HAP-1 (cell line): ENCODE results near the gene ACOT12.

ENCODE experiments used
- DNase-seq, 2 experiments: peaks; one replicate each; pipeline ENCODE4 v3.0.0-alpha.2; 2016 to 2020; ENCODE audit warnings: low spot score in 2 of 2
- H3K27me3 ChIP-seq: fragments of 250-450 bp; sonication (Bioruptor Pico); 2 replicates; pipeline ENCODE4 v1.5.1; 2020; ENCODE audit warnings: low read depth, mild to moderate bottlenecking, moderate library complexity
- H3K36me3 ChIP-seq: fragments of 250-450 bp; sonication (Bioruptor Pico); replicated peaks from 2 replicates; pipeline ENCODE4 v1.5.1; 2020; ENCODE audit warnings: mild to moderate bottlenecking
- H3K4me1 ChIP-seq: fragments of 250-450 bp; sonication (Bioruptor Pico); 2 replicates; pipeline ENCODE4 v1.5.1; 2020; ENCODE audit warnings: mild to moderate bottlenecking
- H3K4me3 ChIP-seq: fragments of 250-450 bp; sonication (Bioruptor Pico); 2 replicates; pipeline ENCODE4 v1.5.1; 2020; ENCODE audit warnings: mild to moderate bottlenecking, moderate library complexity
- H3K9me3 ChIP-seq: fragments of 250-450 bp; sonication (Bioruptor Pico); 2 replicates; pipeline ENCODE4 v1.5.1; 2020; ENCODE audit warnings: mild to moderate bottlenecking, moderate library complexity
- in situ Hi-C: fragments of 300-500 bp; cut with MboI; formaldehyde crosslinking; loops from 3 replicates; pipeline ENCODE4 v1.14.3; 2020; ENCODE audit warnings: low sequenced_read_pairs, inconsistent platforms, mixed read lengths

The ACOT12 gene

DNA sequence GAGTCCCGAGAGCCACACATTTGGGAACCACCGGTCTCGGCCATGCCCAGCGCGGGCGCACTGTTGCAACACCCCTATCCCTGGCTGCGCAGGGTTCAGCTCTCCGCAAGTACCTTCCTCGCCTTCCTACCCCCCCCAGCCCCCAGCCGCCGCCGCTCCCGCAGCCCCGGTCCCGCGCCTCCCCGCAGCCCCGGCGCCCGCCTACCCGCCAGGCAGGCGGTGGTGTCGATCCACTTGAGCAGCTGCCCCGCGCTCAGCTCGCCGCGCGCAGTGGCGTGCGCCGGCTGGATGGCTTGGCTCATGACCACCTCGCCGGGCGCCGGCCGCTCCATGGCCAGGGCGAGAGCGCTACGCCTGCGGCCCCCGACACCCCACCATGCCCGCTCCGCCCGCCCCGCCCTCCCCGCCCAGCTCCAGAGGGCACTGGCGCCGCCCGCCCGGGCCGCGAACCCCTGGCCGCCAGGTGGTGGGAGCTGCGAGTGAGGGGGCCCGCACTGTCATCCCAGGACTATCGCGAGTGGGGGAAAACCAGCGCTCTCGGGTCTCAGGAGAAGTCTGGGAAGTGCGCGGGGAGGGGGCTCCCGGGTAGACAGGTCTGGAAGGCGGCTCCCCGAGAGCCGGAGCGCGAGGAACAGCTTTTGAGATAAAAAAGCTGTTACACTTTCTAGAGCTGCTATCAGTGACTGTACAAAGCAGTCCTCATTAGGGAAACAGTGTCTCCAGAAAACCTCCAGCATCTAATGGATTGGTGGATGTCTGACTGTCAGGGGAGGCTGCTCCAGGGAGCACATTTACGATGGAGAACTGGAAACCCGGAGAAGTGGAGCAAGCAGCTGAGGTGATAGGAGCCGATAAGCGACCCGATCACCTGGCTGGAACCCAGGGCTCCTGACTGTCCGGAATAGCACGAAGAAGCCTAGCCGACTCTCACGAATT, at the start of gene ACOT12:
ACOT12 (minus strand) TSS at position 352 of the 936 bp plus-strand sequence; CDS start at position 332, 20 bp downstream.
- no peaks in the 10 kb centered on the region for H3K36me3 ChIP-seq
- DNase-seq: peak in 1 of 2 experiments; percentile 25
- H3K4me1 ChIP-seq: no peaks in the 10 kb centered on the region
- no peaks in the 10 kb centered on the region for H3K9me3 ChIP-seq
- no peaks in the 10 kb centered on the region for H3K27me3 ChIP-seq
- H3K4me3 ChIP-seq: peak within 1 kb of the TSS; percentile 19
- in situ Hi-C loops: no loop called here

DNA sequence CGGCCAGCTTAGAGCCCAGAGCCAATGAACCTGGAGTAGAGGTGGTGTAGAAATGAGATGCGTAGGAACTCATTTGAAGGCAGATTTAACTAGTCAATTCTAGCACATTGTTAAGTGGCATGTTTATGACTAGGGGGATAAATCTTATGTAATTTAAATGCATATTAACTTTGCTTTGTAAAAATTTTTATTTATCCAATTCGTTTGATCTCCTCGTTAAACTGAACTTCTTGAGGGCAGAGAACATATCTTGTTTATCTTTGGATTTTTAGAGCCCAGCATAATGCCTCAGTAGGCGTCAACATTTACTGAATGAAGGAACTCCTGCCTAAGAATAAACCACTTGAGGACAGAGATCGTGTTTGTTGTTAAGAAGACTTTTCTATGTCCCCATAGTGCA, 41.1 kb upstream of the ACOT12 start:
- in situ Hi-C loops: no loop called here
- Histone ChIP-seq H3K9me3 (no peaks in the 10 kb centered on the region), H3K27me3 (no peaks in the 10 kb centered on the region), H3K4me1 (peaks cover 15% of the 10 kb centered on the region), H3K4me3 (no peak overlapping the region), H3K36me3 (no peaks in the 10 kb centered on the region)
- peak in 1 of 2 experiments; percentile 73 for DNase-seq

DNA sequence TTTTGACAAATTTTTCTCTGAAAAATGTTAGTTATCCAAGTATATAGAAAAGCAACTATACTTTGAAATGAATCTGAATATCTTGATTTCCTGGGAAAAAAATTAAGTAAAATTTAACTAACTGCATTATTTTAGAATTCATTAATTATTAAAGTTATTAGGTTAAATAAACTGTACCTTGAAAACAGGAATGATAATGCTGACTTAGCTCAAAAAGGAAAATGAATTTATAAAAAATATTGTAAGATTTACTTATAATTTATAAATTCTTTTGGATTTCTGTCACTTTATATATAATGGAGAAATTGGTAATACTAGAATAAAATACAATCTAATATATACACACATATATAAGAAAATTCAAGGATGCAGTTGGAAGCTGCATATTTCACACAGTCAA, 36.1 kb upstream of the ACOT12 start:
- no peaks in the 10 kb centered on the region for H3K27me3 ChIP-seq
- no peak overlapping the region for H3K4me3 ChIP-seq
- no peaks in the 10 kb centered on the region for H3K9me3 ChIP-seq
- H3K36me3 ChIP-seq: no peaks in the 10 kb centered on the region
- in situ Hi-C loops: no loop called here
- H3K4me1 ChIP-seq: peaks cover 17% of the 10 kb centered on the region
- DNase-seq: no peak

DNA sequence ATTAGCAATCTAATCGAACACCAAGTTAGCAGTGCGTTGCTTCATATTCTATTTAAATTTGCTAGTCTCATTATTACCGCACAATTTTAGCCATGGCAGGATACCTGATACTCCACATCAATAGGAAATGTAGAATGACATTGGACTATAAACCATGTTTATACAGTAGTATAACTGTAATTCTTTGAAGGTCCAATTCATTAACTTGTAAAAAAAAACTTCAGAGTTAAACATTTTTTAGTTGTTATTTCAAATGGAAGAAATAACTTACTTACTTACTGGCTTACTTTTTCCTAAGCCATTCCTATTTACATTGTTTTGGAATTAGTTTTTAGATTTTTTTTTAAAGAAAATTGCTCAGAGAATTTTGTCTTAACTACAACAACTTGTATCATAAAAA, 35.4 kb upstream of the ACOT12 start:
- peaks cover 13% of the 10 kb centered on the region for H3K4me1 ChIP-seq
- in situ Hi-C loops: no loop called here
- DNase-seq: no peak
- H3K36me3 ChIP-seq: no peaks in the 10 kb centered on the region
- H3K9me3 ChIP-seq: no peaks in the 10 kb centered on the region
- no peak overlapping the region for H3K4me3 ChIP-seq
- no peaks in the 10 kb centered on the region for H3K27me3 ChIP-seq

DNA sequence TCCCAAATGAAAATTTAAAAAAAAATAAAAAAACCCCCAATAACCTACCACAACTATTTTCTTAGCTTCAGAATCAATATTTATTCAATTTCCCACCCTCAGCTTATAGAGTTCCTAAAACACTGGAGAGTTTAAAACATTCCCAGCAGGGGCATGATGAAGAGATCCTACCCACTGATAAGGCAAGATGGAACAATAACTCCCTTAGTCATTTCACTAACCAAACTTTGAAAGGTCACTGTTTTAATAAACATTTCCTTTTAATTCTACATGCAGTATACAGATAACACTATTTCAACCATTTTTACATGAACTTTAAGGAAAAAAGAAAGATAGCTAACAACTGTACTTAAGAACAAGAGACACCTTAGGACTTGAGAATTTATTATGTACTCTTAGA, 34.9 kb upstream of the ACOT12 start:
- in situ Hi-C loops: no loop called here
- Histone ChIP-seq H3K9me3 (no peaks in the 10 kb centered on the region), H3K27me3 (no peaks in the 10 kb centered on the region), H3K4me1 (peaks cover 13% of the 10 kb centered on the region), H3K4me3 (no peak overlapping the region), H3K36me3 (no peaks in the 10 kb centered on the region)
- DNase-seq: no peak

DNA sequence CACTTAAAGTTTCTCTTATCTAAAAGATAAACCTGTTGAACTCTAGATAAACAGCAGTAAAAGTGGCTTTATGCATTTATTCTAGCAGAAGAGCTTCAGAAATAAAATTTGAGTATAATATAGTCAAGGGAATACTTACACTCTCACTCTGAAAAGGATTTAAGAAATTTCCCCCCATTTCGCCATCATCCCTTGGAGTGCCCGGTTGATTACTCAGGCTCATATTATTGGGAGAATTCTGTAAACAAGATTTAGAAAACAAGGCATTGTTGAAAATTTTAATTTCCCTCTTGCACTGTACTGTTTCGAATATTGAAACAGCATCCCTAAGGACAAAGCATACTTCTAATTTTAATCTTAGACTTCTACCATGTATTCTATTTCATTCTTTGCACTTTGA, 34.5 kb upstream of the ACOT12 start:
- no peak for DNase-seq
- Histone ChIP-seq H3K27me3 (no peaks in the 10 kb centered on the region), H3K36me3 (no peaks in the 10 kb centered on the region), H3K4me1 (peaks cover 9% of the 10 kb centered on the region), H3K4me3 (no peak overlapping the region), H3K9me3 (no peaks in the 10 kb centered on the region)
- in situ Hi-C loops: no loop called here

DNA sequence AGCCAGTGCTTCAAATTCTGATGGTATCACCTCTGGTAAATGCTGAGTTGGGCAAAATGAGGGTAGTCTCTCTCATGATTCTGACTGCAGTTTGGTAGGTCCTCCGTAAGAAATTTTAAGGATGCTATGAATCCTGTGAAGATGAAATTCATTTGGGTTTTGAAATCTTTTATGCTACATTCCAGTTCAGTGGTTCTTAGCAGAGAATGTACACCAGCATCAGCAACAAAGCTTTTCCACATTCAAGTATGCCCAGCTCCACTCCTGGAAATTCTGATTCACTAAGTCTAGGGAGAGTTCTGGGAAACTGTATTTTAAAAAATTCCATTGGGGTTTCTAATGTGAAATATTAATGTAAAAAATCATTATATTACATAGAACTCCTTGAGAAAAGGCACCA, 33.6 kb upstream of the ACOT12 start:
- no peaks in the 10 kb centered on the region for H3K9me3 ChIP-seq
- no peak for DNase-seq
- H3K4me3 ChIP-seq: no peak overlapping the region
- no peaks in the 10 kb centered on the region for H3K27me3 ChIP-seq
- H3K4me1 ChIP-seq: peaks cover 8% of the 10 kb centered on the region
- in situ Hi-C loops: no loop called here
- H3K36me3 ChIP-seq: no peaks in the 10 kb centered on the region

DNA sequence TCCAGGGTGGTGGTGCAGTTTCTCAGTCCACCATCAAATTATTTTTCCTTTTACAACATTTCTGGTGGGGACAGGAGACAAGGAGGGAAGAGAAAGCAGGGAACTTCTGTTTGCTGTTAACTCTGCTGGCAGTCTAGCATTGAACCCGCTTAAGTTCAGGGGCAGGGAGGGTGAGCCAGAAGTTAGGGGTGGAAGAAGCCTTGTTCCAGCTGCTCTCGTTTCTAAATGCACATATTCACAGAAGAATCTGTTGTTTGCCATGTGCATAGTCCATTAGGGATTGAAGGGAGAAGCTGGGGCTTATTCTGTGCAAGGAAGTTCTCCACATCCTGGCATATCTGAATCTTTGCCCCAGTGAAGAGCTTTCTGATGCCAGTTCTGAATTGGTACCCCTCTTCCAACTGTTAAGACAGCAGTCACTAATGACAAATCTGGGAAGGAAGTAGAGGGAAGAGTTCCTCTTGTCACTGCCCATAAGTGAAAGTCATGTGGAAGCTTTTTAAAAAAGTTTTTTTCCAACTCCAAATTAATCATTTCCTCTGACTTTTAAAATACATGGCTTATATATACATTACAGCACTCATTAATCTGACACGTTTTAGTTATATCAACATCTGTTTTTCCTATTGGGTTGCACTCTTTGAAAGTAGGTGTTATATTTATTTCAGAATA, 32.6 kb upstream of the ACOT12 start:
- no peaks in the 10 kb centered on the region for H3K9me3 ChIP-seq
- in situ Hi-C loops: no loop called here
- no peaks in the 10 kb centered on the region for H3K36me3 ChIP-seq
- no peak overlapping the region for H3K4me3 ChIP-seq
- H3K27me3 ChIP-seq: no peaks in the 10 kb centered on the region
- DNase-seq: no peak
- H3K4me1 ChIP-seq: peaks cover 8% of the 10 kb centered on the region

DNA sequence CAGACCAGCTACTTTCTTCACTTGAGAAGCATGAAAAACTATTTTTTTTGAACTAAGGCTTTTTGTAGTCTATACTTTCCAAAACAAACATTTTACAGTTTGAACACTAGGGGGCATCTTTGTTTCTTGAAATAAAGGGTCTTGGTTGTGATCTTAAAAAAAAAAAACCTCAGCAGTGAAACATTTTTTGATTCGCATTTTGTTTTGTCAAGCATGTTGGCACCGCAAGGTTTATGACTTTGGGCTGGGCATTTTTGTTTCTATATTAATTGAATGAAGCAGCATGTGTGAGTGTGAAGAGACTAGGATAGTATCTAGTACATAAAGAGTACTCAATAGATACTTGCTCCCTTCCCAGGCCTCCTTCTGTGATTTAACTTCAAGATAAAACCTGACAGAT, 31.6 kb upstream of the ACOT12 start:
- Histone ChIP-seq H3K4me1 (peaks cover 8% of the 10 kb centered on the region), H3K4me3 (no peak overlapping the region), H3K27me3 (no peaks in the 10 kb centered on the region), H3K36me3 (no peaks in the 10 kb centered on the region), H3K9me3 (no peaks in the 10 kb centered on the region)
- peak in 1 of 2 experiments; percentile 55 for DNase-seq
- in situ Hi-C loops: no loop called here

DNA sequence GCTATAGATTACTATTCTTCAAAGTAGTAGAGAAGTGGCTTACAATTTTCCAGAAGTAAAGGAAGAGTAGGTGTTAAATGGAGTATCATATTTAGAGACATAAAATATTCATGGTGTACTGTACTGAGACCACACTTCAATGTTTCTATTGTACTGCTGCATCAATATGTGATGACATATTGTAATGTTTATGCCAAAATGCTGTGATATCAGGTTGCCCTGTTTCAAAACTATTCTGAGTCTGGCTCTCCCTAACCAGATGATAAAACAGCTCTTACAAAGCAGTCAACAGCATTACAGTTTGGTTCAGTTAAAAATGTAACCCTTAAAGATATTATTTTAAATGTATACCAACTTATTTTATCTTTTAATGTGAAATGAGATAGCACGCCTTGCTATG, 30.8 kb upstream of the ACOT12 start:
- Histone ChIP-seq H3K36me3 (no peaks in the 10 kb centered on the region), H3K4me3 (no peak overlapping the region), H3K9me3 (no peaks in the 10 kb centered on the region), H3K27me3 (no peaks in the 10 kb centered on the region), H3K4me1 (peaks cover 13% of the 10 kb centered on the region)
- in situ Hi-C loops: no loop called here
- no peak for DNase-seq

DNA sequence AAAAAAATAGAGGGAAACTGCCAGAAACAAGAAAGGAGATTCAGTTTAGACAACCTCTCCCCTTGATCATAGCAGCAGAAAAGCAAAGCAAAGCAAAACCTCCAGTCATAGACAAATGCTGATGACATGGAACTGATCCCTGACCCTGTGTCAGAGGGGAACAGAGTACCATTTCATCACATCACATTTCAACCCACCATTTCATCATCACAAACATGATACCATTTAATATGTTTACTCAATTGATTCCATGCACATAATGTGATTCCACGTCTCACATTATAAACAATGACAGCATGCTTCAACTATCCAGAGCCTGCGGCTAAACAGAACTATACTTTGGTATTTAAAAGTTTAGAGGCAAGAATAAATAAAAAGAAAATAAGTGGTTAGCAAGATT, 28.7 kb upstream of the ACOT12 start:
- in situ Hi-C loops: no loop called here
- no peak for DNase-seq
- Histone ChIP-seq H3K9me3 (no peaks in the 10 kb centered on the region), H3K4me3 (no peak overlapping the region), H3K36me3 (no peaks in the 10 kb centered on the region), H3K27me3 (no peaks in the 10 kb centered on the region), H3K4me1 (peaks cover 9% of the 10 kb centered on the region)

DNA sequence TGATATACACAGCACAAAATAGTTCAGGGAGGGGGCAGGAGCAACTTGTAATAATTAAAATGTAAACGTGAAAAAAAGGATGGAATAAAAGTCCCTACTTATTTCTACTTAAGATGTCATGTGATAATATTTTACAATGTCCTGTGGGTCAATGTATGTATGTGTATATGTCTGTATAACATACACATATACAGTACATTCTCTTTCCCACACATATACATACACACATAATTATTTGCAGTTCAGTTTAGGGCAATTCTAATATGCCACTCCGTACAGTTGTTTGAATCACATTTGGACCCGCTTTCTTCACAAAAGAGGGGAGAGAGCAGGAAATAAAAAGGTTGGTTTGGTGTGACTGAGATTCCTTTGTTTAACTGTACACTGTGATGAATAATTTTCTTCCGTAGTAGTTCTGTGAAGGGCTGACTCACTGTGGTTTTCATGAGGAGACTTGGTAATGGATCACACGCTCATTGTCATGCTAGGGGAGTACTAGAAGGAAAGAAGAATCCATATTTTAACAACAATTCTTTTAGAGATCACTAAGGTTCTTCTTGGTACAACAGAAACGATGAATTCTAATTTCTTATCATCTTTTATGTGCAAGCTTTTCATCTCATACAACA, 26.2 kb upstream of the ACOT12 start:
- DNase-seq: peak; percentile 18 to 70
- H3K36me3 ChIP-seq: no peaks in the 10 kb centered on the region
- no peaks in the 10 kb centered on the region for H3K9me3 ChIP-seq
- in situ Hi-C loops: no loop called here
- H3K27me3 ChIP-seq: no peaks in the 10 kb centered on the region
- H3K4me3 ChIP-seq: no peak overlapping the region
- peaks cover 5% of the 10 kb centered on the region for H3K4me1 ChIP-seq

DNA sequence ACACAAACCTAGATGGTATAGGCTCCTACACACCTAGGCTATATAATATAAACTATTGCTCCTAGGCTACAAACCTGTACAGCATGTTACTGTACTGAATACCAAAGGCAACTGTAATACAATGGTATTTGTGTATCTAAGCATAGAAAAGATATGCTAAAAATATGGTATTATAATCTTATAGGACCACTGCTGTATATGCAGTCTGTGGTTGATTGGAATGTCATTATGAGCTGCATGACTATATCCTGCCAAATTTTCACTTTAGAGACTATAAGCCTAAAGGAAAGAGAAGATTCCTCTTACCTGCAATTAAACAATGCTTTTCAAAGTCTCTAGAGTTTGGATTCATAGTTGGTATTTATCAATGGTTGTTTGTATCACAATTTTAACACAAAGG, 24.7 kb upstream of the ACOT12 start:
- no peak for DNase-seq
- H3K27me3 ChIP-seq: no peaks in the 10 kb centered on the region
- peaks cover 5% of the 10 kb centered on the region for H3K4me1 ChIP-seq
- in situ Hi-C loops: no loop called here
- no peaks in the 10 kb centered on the region for H3K36me3 ChIP-seq
- no peak overlapping the region for H3K4me3 ChIP-seq
- H3K9me3 ChIP-seq: no peaks in the 10 kb centered on the region

DNA sequence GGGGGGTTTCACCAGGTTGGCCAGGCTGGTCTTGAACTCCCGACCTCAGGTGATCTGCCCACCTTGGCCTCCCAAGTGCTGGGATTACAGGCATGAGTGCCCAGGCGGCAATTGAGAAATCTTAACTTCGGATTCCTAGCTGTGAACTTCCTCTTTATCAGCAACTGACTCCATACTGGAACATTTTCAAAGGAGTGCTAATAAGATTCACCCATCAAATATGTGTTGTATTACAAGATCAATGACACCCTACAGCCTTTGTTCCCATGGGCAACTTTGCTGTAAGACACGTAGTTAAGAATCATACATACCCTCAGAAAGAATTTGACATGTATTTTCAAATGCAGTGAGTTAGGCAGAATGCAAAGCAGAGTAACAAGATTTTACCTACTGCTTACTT, 23.1 kb upstream of the ACOT12 start:
- H3K36me3 ChIP-seq: no peaks in the 10 kb centered on the region
- no peak overlapping the region for H3K4me3 ChIP-seq
- DNase-seq: no peak
- peaks cover 5% of the 10 kb centered on the region for H3K4me1 ChIP-seq
- no peaks in the 10 kb centered on the region for H3K27me3 ChIP-seq
- in situ Hi-C loops: no loop called here
- no peaks in the 10 kb centered on the region for H3K9me3 ChIP-seq
